Fibroblast of lung (primary cell): ENCODE measurements around the gene HILPDA. TPM values are rescaled to one million over a fixed set of nuclear protein-coding genes. Genes with fewer than 3 reads are reported as not detected.
"Not testable (repeated sequence)": the region's sequence is repeated elsewhere in the genome, so short reads cannot be mapped to it uniquely, and the experiment has no call there.

Source experiments
- DNase-seq, 2 donors: peaks; one replicate each; pipeline versions ENCODE4 v3.0.0 to v3.0.0-alpha.2; 2010; ENCODE audit warnings: low read depth in 2 of 2
- H2AFZ ChIP-seq: 2 replicates; pipeline ENCODE4 v1.5.1; 2012; ENCODE audit warnings: low read length, control low read depth, inconsistent platforms
- H3K27ac ChIP-seq: 2 replicates; pipeline ENCODE4 v1.5.1; 2011; ENCODE audit warnings: low read length, control low read depth; ENCODE audit not compliant: insufficient read depth
- H3K27me3 ChIP-seq: 2 replicates; pipeline ENCODE4 v1.5.1; 2011; ENCODE audit warnings: mild to moderate bottlenecking, low read length; ENCODE audit not compliant: control insufficient read depth, insufficient read depth
- H3K36me3 ChIP-seq: 2 replicates; pipeline ENCODE4 v1.5.1; 2011; ENCODE audit warnings: low read length; ENCODE audit not compliant: control insufficient read depth, insufficient read depth
- H3K4me1 ChIP-seq: 2 replicates; pipeline ENCODE4 v1.5.1; 2011; ENCODE audit warnings: low read length; ENCODE audit not compliant: control insufficient read depth, insufficient read depth; ENCODE audit errors: extremely low read depth
- H3K4me2 ChIP-seq: 2 replicates; pipeline ENCODE4 v1.5.1; 2011; ENCODE audit warnings: low read length, control low read depth; ENCODE audit not compliant: insufficient read depth; ENCODE audit errors: extremely low read depth
- H3K4me3 ChIP-seq, 4 experiments: fragments of 200-600 bp in 1 of 4; sonication (generic) in 1 of 4; replicated peaks in 1 of 4; 2 replicates each; pipeline ENCODE4 v1.5.1; 2011 to 2016; ENCODE audit warnings: low read length in 4 of 4, low read depth in 3 of 4, mild to moderate bottlenecking in 3 of 4, control low read depth in 2 of 4, inconsistent platforms in 1 of 4, mixed read lengths in 1 of 4; ENCODE audit not compliant: insufficient read depth in 1 of 4; ENCODE audit errors: control extremely low read depth in 1 of 4
- H3K79me2 ChIP-seq: 2 replicates; pipeline ENCODE4 v1.5.1; 2012; ENCODE audit warnings: mild to moderate bottlenecking, low read length, inconsistent platforms; ENCODE audit not compliant: control insufficient read depth, insufficient read depth
- H3K9ac ChIP-seq: 2 replicates; pipeline ENCODE4 v1.5.1; 2011; ENCODE audit warnings: mild to moderate bottlenecking, low read length, control low read depth; ENCODE audit not compliant: insufficient read depth
- H3K9me3 ChIP-seq: 2 replicates; pipeline ENCODE4 v1.5.1; 2012; ENCODE audit warnings: low read depth, low read length; ENCODE audit not compliant: control insufficient read depth, insufficient read depth
- H4K20me1 ChIP-seq: 2 replicates; pipeline ENCODE4 v1.5.1; 2011; ENCODE audit warnings: low read length; ENCODE audit not compliant: control insufficient read depth, insufficient read depth; ENCODE audit errors: extremely low read depth
- EZH2 ChIP-seq: IDR thresholded peaks from 2 replicates; pipeline ENCODE4 v1.5.1; 2012; ENCODE audit warnings: low read length, control low read depth, mild to moderate bottlenecking; ENCODE audit errors: missing control alignments
- polyA plus RNA-seq, 2 donors: library from polyadenylated mRNA; depleted of rRNA in 1 of 2; stranded (reverse) in 1 of 2; unstranded in 1 of 2; fragments of >200 nt; gene quantifications; 2 replicates each; pipeline ENCODE4 v1.2.1, GENCODE V29; 2011 to 2012; ENCODE audit warnings: missing spikeins in 1 of 2
- total RNA-seq: library from RNA; depleted of rRNA; stranded (reverse); fragments of >200 nt; gene quantifications from 2 replicates; pipeline ENCODE4 v1.2.1, GENCODE V29; 2014
- TF ChIP-seq, protein P1 (sequence below), 2 donors: IDR thresholded peaks in 1 of 2; conservative IDR thresholded peaks in 1 of 2; 1 replicate in 1 of 2; 2 replicates in 1 of 2; pipeline ENCODE4 v1.5.1; 2011 to 2012; ENCODE audit warnings: low read length in 2 of 2, control low read depth in 1 of 2, inconsistent platforms in 1 of 2, low read depth in 1 of 2, mild to moderate bottlenecking in 1 of 2

The HILPDA gene
- total and polyA plus RNA-seq, 2 donors (not counting 1 experiment from before 2014, with no cell fraction given): 17.7 to 20.1 TPM

DNA sequence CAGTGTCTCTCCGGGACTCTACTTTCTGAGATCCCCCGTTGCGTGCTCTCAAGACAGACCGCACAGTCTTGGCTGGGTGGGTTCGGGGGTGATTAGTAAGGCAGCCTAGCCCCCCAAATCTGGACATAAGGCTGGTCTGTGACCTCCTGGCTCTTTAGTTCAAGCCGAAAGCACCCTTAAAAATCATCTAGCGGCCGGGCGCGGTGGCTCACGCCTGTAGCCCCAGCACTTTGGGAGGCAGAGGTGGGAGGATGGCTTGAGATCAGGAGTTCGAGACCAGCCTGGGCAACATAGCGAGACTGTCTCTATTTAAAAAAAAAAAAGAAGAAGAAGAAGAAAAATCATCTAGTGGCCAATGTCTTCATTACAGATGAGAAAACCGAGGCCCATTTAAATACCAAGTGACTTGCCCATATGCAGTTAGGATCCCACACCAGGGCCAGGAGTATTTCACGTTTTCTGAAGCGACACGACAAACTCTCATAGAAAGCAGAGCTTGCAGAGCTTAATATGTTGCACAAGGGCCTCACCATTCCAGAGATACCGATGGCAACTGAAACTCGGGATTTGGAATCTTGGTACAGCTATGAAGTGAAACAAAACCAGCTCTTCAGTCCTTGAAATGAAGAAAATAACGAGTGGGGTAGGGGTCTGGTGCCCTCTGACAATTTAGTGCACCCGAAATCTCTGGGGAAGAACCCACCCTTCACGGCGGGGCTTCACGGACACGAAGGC is 703 bp upstream of the HILPDA start:
- Histone ChIP-seq H4K20me1 (no peaks in the 10 kb centered on the region), H3K79me2 (peaks cover 25% of the 10 kb centered on the region), H3K4me2 (peak overlapping the region; percentile 98), H3K9me3 (no peaks in the 10 kb centered on the region), H2AFZ (peak overlapping the region; percentile 83), H3K9ac (peak overlapping the region; percentile 55), H3K4me3 (peak overlapping the region; percentile 59 to 100 (median 99)), H3K4me1 (peaks cover 19% of the 10 kb centered on the region), H3K27ac (peak overlapping the region; percentile 89), H3K27me3 (no peaks in the 10 kb centered on the region), H3K36me3 (peaks cover 2% of the 10 kb centered on the region)
- TF ChIP-seq, protein P1, sequence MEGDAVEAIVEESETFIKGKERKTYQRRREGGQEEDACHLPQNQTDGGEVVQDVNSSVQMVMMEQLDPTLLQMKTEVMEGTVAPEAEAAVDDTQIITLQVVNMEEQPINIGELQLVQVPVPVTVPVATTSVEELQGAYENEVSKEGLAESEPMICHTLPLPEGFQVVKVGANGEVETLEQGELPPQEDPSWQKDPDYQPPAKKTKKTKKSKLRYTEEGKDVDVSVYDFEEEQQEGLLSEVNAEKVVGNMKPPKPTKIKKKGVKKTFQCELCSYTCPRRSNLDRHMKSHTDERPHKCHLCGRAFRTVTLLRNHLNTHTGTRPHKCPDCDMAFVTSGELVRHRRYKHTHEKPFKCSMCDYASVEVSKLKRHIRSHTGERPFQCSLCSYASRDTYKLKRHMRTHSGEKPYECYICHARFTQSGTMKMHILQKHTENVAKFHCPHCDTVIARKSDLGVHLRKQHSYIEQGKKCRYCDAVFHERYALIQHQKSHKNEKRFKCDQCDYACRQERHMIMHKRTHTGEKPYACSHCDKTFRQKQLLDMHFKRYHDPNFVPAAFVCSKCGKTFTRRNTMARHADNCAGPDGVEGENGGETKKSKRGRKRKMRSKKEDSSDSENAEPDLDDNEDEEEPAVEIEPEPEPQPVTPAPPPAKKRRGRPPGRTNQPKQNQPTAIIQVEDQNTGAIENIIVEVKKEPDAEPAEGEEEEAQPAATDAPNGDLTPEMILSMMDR (conservative IDR thresholded peaks at IDR 0.05 in 1 of 2, IDR thresholded peaks at IDR 0.05 in 1 of 2; ENCODE audit: low read depth in 1 of 2, low read length in 2 of 2): no peak
- TF ChIP-seq EZH2: no peak
- peak in 1 of 2 donors; percentile 66 for DNase-seq

DNA sequence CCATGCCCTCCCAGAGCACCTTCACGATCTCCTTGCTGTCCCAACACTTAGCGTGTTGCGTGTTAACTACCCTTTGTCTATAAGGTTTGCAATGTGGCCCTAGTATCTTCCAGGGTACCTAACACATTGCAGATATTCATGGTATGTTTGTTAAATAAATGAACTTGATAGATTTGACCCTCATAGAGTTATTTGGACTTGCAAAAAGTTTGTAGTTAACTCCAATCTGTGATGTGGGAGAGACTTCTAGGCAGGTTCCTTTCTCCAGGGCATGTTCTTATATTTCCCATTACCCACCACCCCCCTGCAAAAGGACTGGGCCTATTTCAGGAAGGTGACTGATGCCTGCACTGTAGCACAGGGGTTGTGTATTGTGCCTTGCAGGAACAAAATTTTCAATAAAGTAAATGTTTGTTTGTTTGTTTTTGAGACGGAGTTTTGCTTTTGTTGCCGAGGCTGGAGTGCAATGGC is 612 bp downstream of the HILPDA start:
- peak overlapping the region; percentile 86 for H3K9ac ChIP-seq
- H3K4me1 ChIP-seq: peaks cover 19% of the 10 kb centered on the region
- H3K27me3 ChIP-seq: no peaks in the 10 kb centered on the region
- H4K20me1 ChIP-seq: no peaks in the 10 kb centered on the region
- H3K79me2 ChIP-seq: peaks cover 26% of the 10 kb centered on the region
- H2AFZ ChIP-seq: peak overlapping the region; percentile 73
- DNase-seq: peak in 1 of 2 donors; percentile 2
- peak overlapping the region; percentile 89 for H3K27ac ChIP-seq
- no peaks in the 10 kb centered on the region for H3K9me3 ChIP-seq
- TF ChIP-seq, protein P1 (conservative IDR thresholded peaks at IDR 0.05 in 1 of 2, IDR thresholded peaks at IDR 0.05 in 1 of 2; ENCODE audit: low read depth in 1 of 2, low read length in 2 of 2): no peak
- no peak for TF ChIP-seq EZH2
- peak overlapping the region; percentile 95 for H3K4me2 ChIP-seq
- peak overlapping the region; percentile 98 to 100 (median 100) for H3K4me3 ChIP-seq
- peaks cover 2% of the 10 kb centered on the region for H3K36me3 ChIP-seq

DNA sequence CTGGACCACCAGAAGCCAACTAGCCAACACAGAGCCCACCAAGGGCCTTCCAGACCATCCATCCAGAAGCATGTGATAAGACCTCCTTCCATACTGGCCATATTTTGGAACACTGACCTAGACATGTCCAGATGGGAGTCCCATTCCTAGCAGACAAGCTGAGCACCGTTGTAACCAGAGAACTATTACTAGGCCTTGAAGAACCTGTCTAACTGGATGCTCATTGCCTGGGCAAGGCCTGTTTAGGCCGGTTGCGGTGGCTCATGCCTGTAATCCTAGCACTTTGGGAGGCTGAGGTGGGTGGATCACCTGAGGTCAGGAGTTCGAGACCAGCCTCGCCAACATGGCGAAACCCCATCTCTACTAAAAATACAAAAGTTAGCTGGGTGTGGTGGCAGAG is 1.7 kb downstream of the HILPDA start:
- H3K9ac ChIP-seq: not testable (repeated sequence)
- H3K79me2 ChIP-seq: peaks cover 26% of the 10 kb centered on the region

More for the DNA sequence above, 1.7 kb downstream of the HILPDA start:
- H3K36me3 ChIP-seq, H3K27me3 ChIP-seq, H3K4me2 ChIP-seq, H4K20me1 ChIP-seq, DNase-seq, H3K9me3 ChIP-seq, H3K27ac ChIP-seq, H2AFZ ChIP-seq: not testable (repeated sequence)
- peak overlapping the region in 2 of 4 experiments; percentile 98 to 99 for H3K4me3 ChIP-seq
- H3K4me1 ChIP-seq: peaks cover 19% of the 10 kb centered on the region
